Thyroid gland (tissue), 4 donors: Measurements from ENCODE around the gene TTC38. TPM values are rescaled to one million over a fixed set of nuclear protein-coding genes. Genes with fewer than 3 reads are reported as not detected.

Experiments
- DNase-seq, 2 donors: peaks; one replicate each; pipeline ENCODE4 v3.0.0-alpha.2; 2019
- H3K27ac ChIP-seq, 3 donors: fragments of 200-600 bp; sonication (generic); 1 replicate in 2 of 3; 2 replicates in 1 of 3; pipeline ENCODE4 v1.5.1; 2016 to 2019; ENCODE audit warnings: mild to moderate bottlenecking in 1 of 3, moderate library complexity in 1 of 3
- H3K27me3 ChIP-seq: fragments of 200-600 bp; sonication (generic); one replicate; pipeline ENCODE4 v1.5.1; 2019
- H3K36me3 ChIP-seq, 2 donors: fragments of 200-600 bp; sonication (generic); one replicate each; pipeline ENCODE4 v1.5.1; 2016 to 2019
- H3K4me1 ChIP-seq, 2 donors: fragments of 200-600 bp; sonication (generic); one replicate each; pipeline ENCODE4 v1.5.1; 2017 to 2019
- H3K4me3 ChIP-seq, 3 donors: fragments of 200-600 bp; sonication (generic); replicated peaks in 1 of 3; 1 replicate in 2 of 3; 2 replicates in 1 of 3; pipeline ENCODE4 v1.5.1; 2016; ENCODE audit warnings: mild to moderate bottlenecking in 1 of 3
- H3K9me3 ChIP-seq: fragments of 200-600 bp; sonication (generic); one replicate; pipeline ENCODE4 v1.5.1; 2017
- POLR2A ChIP-seq, 2 donors: fragments of 450-650 bp; IDR thresholded peaks; one replicate each; pipeline ENCODE4 v1.6.1; 2017; ENCODE audit warnings: antibody characterized with exemption in 2 of 2, mild to moderate bottlenecking in 2 of 2, moderate library complexity in 1 of 2
- WGBS, 2 donors: methylation state at CpG; one replicate each; pipeline ENCODE4 v1.1.5; 2017; 5-methylcytosine and 5-hydroxymethylcytosine counted together
- intact Hi-C: fragments of 100-400 bp; cut with DNase I; formaldehyde crosslinking; loops from one replicate; pipeline ENCODE4 v1.15.1; 2023
- total RNA-seq, 4 donors: library from RNA; depleted of rRNA; stranded (reverse); fragments of >200 nt; gene quantifications; one replicate each; pipeline ENCODE4 v1.2.3, GENCODE V29; 2016
- TF ChIP-seq, protein P1 (sequence below), 6 experiments: fragments of 200-600 bp in 3 of 6; fragments of 450-650 bp in 3 of 6; sonication (generic) in 3 of 6; IDR thresholded peaks; one replicate each; pipeline ENCODE4 v1.5.1; 2016 to 2019; ENCODE audit warnings: antibody characterized with exemption in 6 of 6, mild to moderate bottlenecking in 2 of 6, inconsistent platforms in 1 of 6, moderate library complexity in 1 of 6

The TTC38 gene
- total RNA-seq, 4 donors from 2014 or later: 30.2 to 81.9 (median 51.1) TPM

DNA sequence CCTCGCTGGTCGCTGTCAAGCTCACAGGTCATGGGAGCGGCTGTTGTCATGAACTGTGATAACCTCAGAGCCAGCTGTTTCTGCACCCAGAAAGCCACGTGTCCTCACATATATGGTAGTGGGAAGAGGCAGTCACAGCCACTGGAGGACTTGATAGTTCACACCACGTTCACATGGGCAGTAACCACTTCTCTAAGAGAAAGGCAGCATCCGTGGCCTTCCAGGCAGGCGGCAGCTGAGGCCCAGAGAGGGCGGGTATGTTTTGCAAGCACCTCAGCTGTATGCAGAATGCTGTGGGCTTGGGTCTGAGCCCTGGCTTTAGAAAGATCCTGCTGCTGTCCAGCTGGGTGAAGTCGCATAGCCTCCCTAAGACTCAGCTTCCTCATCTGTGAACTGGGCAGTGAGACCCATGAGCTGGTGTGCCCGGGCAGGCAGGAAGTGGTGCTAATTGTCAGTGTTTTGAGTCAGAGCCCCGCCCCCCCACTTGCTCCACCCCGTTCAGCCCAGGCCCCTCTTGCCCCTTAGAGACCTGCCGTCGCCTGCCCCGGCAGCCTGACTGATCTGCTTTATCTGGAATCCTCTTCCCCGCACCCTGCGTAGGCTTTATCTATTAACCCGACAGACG lies 13.3 kb downstream of the TTC38 start:
- WGBS, 2 donors: 81 to 88% methylated on average over 17 to 19 of the region's 19 CpGs

DNA sequence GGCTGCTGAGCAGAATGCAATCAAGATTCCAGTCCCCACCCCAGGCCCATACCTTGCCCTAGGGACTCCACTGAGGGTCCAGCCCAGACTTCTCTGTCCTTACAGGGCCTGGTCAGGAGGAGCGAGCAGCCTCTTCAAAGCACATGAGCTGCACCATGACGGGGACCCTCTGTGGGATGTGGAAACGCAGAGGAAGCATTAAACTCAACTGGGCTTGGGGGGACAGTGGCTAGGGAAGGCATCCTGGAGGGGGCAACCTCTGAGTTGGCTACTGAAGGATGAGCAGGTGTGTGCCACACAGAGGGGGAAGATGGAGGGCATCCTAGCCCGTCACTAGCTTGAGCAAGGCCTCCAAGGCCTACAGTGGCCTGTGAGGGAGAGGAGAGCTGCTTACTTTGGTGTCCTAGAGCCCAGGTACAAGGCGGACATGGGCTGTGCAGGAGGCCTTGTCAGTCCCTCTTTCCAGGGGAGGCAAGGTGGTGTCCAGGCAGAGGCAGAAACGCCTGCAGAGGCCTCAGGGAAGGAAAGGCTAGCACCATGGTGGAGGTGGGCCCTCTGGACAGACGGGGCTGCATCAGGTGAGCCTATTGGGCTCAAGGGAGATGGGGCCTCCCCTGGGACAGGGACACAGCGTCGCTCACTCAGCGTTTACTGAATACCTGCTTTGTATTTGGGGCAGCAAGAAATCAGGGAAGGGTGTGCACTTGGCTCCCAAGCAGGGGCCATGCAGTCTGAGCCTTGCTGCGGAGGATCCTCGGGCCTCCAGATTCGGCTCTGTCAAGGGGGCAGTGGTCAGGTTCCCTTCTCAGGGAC lies 14.3 kb downstream of the TTC38 start:
- Histone ChIP-seq H3K9me3 (no peaks in the 10 kb centered on the region), H3K4me3 (no peak overlapping the region), H3K27me3 (no peaks in the 10 kb centered on the region), H3K36me3 (peaks cover 28 to 58% of the 10 kb centered on the region in 2 donors), H3K4me1 (no peaks in the 10 kb centered on the region), H3K27ac (no peak overlapping the region)
- TF ChIP-seq, protein P1, sequence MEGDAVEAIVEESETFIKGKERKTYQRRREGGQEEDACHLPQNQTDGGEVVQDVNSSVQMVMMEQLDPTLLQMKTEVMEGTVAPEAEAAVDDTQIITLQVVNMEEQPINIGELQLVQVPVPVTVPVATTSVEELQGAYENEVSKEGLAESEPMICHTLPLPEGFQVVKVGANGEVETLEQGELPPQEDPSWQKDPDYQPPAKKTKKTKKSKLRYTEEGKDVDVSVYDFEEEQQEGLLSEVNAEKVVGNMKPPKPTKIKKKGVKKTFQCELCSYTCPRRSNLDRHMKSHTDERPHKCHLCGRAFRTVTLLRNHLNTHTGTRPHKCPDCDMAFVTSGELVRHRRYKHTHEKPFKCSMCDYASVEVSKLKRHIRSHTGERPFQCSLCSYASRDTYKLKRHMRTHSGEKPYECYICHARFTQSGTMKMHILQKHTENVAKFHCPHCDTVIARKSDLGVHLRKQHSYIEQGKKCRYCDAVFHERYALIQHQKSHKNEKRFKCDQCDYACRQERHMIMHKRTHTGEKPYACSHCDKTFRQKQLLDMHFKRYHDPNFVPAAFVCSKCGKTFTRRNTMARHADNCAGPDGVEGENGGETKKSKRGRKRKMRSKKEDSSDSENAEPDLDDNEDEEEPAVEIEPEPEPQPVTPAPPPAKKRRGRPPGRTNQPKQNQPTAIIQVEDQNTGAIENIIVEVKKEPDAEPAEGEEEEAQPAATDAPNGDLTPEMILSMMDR (IDR thresholded peaks at IDR 0.05): no peak
- no peak for TF ChIP-seq POLR2A (IDR thresholded peaks at IDR 0.05)
- 94 to 97% methylated on average over 12 to 13 of the region's 13 CpGs for WGBS, 2 donors
- intact Hi-C loops: no loop called here
- DNase-seq: no peak

More for the DNA sequence above, 13.3 kb downstream of the TTC38 start:
- Histone ChIP-seq H3K4me3 (no peak overlapping the region), H3K9me3 (no peaks in the 10 kb centered on the region), H3K4me1 (no peaks in the 10 kb centered on the region), H3K27ac (no peak overlapping the region), H3K36me3 (peaks cover 25 to 55% of the 10 kb centered on the region in 2 donors), H3K27me3 (no peaks in the 10 kb centered on the region)
- TF ChIP-seq, protein P1 (IDR thresholded peaks at IDR 0.05): no peak
- no peak for TF ChIP-seq POLR2A (IDR thresholded peaks at IDR 0.05)
- no peak for DNase-seq
- intact Hi-C loops: no loop called here

DNA sequence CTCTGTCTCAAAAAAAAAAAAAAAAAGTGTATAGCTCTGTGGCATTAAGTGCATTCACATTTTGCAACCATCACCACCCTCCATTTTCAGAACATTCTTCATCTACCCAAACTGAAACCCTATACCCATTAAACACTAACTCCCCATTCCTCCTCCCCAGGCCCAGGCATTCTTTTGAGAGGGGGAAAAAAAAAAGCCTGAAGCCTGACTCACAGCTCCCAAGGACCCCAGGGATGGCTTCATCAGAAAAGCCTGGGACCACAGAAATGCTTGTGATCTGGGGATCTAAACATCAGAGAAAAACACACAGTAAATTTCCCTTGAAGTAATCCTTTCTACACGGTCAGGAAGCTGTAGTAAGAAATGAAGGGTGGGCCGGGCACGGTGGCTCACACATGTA lies 18.2 kb downstream of the TTC38 start:
- Histone ChIP-seq H3K4me3 (no peak overlapping the region), H3K9me3 (no peaks in the 10 kb centered on the region), H3K27ac (no peak overlapping the region), H3K36me3 (peaks cover 12 to 35% of the 10 kb centered on the region in 2 donors), H3K27me3 (no peaks in the 10 kb centered on the region), H3K4me1 (no peaks in the 10 kb centered on the region)
- TF ChIP-seq POLR2A (IDR thresholded peaks at IDR 0.05): no peak
- TF ChIP-seq, protein P1 (IDR thresholded peaks at IDR 0.05): no peak
- WGBS, 2 donors: 91 to 95% methylated on average over 3 of the region's 3 CpGs
- intact Hi-C loops: no loop called here
- DNase-seq: no peak

DNA sequence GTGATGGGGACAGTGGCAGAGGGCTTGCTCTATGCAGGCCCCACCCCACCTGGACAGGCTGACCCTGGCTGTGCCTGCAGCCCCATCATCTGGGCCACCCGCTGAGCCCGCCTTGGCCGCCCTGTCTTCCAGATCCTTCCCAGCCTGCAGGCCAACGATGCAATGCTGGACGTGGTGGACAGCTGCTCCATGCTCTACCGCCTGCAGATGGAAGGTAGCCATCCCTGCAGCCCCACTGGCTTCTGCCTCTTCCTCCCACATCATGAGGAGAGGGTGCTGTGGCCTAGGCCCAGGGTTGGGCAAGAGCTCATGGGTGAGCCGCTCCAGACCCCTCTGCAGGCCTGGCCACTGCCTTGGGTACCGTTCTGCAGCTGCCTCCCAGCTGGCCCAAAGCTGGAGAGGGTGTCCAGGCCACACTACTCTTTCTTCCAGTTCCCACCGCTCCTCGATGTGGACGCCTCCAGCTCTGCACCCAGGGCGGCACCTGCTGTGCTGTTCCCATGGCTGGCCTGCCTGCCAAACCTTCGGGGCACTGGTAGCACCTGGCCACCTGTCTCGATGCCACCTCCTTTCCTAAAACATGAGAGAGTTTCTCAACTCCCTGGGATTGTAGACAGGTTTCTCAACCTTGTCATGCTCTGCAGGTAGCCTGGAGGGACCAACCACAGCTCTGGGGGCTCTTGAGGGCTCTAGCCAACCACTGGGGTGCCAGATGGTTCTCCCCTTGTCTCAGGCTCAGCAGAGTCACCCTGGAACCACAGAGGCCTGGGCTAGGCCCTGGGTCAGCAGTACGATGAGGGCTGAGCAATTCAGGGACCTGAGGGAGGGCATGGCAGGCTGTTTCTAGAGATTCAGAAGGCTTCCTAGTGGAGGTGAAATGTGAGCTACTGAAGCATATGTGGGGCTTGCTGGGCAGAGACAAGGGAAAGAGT lies 19.4 kb downstream of the TTC38 start:
- no peaks in the 10 kb centered on the region for H3K27me3 ChIP-seq
- H3K9me3 ChIP-seq: no peaks in the 10 kb centered on the region
- H3K4me3 ChIP-seq: no peak overlapping the region
- TF ChIP-seq, protein P1 (IDR thresholded peaks at IDR 0.05): no peak
- TF ChIP-seq POLR2A (IDR thresholded peaks at IDR 0.05): no peak
- intact Hi-C loops: no loop called here
- H3K36me3 ChIP-seq: peaks cover 12 to 29% of the 10 kb centered on the region in 2 donors
- DNase-seq: no peak
- no peaks in the 10 kb centered on the region for H3K4me1 ChIP-seq
- 93% methylated on average over 6 to 12 of the region's 15 CpGs for WGBS, 2 donors
- peak overlapping the region in 2 of 3 donors; percentile 16 to 41 for H3K27ac ChIP-seq
